NT2/D1 (cell line): ENCODE data around the gene KNL1.

Source experiments
- DNase-seq: peaks from one replicate; pipeline ENCODE4 v3.0.0-alpha.2; 2011; ENCODE audit warnings: low read depth, low spot score
- H3K27me3 ChIP-seq: 2 replicates; pipeline ENCODE4 v1.6.0; 2011; ENCODE audit warnings: mild to moderate bottlenecking; ENCODE audit not compliant: insufficient read length, insufficient read depth
- H3K36me3 ChIP-seq: 2 replicates; pipeline ENCODE4 v1.6.1; 2011; ENCODE audit warnings: mild to moderate bottlenecking, low read length, mixed read lengths; ENCODE audit not compliant: insufficient read depth, insufficient read length
- H3K4me1 ChIP-seq: 2 replicates; pipeline ENCODE4 v1.5.1; 2011; ENCODE audit not compliant: insufficient read depth, insufficient read length
- H3K4me3 ChIP-seq: 2 replicates; pipeline ENCODE4 v1.5.1; 2011; ENCODE audit warnings: low read depth; ENCODE audit not compliant: insufficient read length
- H3K9ac ChIP-seq: 2 replicates; pipeline ENCODE4 v1.6.0; 2011; ENCODE audit warnings: low read depth; ENCODE audit not compliant: insufficient read length
- H3K9me3 ChIP-seq: 2 replicates; pipeline ENCODE4 v1.5.1; 2011; ENCODE audit warnings: mild to moderate bottlenecking, low read length; ENCODE audit not compliant: insufficient read depth
- SUZ12 ChIP-seq: IDR thresholded peaks from 2 replicates; pipeline ENCODE4 v1.6.1; 2011; ENCODE audit not compliant: insufficient read length, insufficient read depth; ENCODE audit errors: extremely low read depth
- YY1 ChIP-seq: IDR thresholded peaks from 2 replicates; pipeline ENCODE4 v1.6.1; 2011; ENCODE audit not compliant: insufficient read length, insufficient read depth
- ZNF274 ChIP-seq: IDR thresholded peaks from 2 replicates; pipeline ENCODE4 v1.6.1; 2011; ENCODE audit warnings: mild to moderate bottlenecking, low read depth, low read length

Gene KNL1

GRCh38 chr15:40598672-40599071 is 4.6 kb downstream of the KNL1 start:
- Histone ChIP-seq H3K27me3 (no peaks in the 10 kb centered on the region), H3K36me3 (no peaks in the 10 kb centered on the region), H3K4me3 (no peak overlapping the region), H3K9ac (no peak overlapping the region), H3K9me3 (no peaks in the 10 kb centered on the region), H3K4me1 (no peaks in the 10 kb centered on the region)
- TF ChIP-seq SUZ12 (no peak), YY1 (no peak), ZNF274 (no peak)
- DNase-seq: no peak

- no peak for DNase-seq
- H3K4me1 ChIP-seq: no peaks in the 10 kb centered on the region
- no peak overlapping the region for H3K4me3 ChIP-seq
- H3K9ac ChIP-seq: no peak overlapping the region
- peaks cover 8% of the 10 kb centered on the region for H3K36me3 ChIP-seq
- no peaks in the 10 kb centered on the region for H3K9me3 ChIP-seq
- no peak for TF ChIP-seq ZNF274
- TF ChIP-seq SUZ12: no peak
- no peak for TF ChIP-seq YY1
- H3K27me3 ChIP-seq: no peaks in the 10 kb centered on the region
These were observed 6.9 kb downstream of the KNL1 start for GRCh38 chr15:40600956-40601355.

GRCh38 chr15:40603935-40604334 is 9.9 kb downstream of the KNL1 start:
- H3K4me3 ChIP-seq: no peak overlapping the region
- TF ChIP-seq SUZ12: no peak
- TF ChIP-seq ZNF274: no peak
- peaks cover 12% of the 10 kb centered on the region for H3K36me3 ChIP-seq
- no peaks in the 10 kb centered on the region for H3K4me1 ChIP-seq
- DNase-seq: no peak
- no peaks in the 10 kb centered on the region for H3K9me3 ChIP-seq
- no peak overlapping the region for H3K9ac ChIP-seq
- H3K27me3 ChIP-seq: no peaks in the 10 kb centered on the region

GRCh38 chr15:40613080-40613479 is 19.0 kb downstream of the KNL1 start:
- TF ChIP-seq YY1 (no peak), SUZ12 (no peak), ZNF274 (no peak)
- H3K9me3 ChIP-seq: no peaks in the 10 kb centered on the region
- peaks cover 28% of the 10 kb centered on the region for H3K36me3 ChIP-seq

GRCh38 chr15:40618023-40618422 is 24.0 kb downstream of the KNL1 start:
- no peak for DNase-seq
- no peak overlapping the region for H3K9ac ChIP-seq
- no peak overlapping the region for H3K4me3 ChIP-seq
- TF ChIP-seq ZNF274 (no peak), YY1 (no peak), SUZ12 (no peak)
- no peaks in the 10 kb centered on the region for H3K27me3 ChIP-seq
- H3K9me3 ChIP-seq: no peaks in the 10 kb centered on the region
- H3K36me3 ChIP-seq: peaks cover 31% of the 10 kb centered on the region
- H3K4me1 ChIP-seq: no peaks in the 10 kb centered on the region

More at GRCh38 chr15:40613080-40613479, 19.0 kb downstream of the KNL1 start:
- no peak overlapping the region for H3K4me3 ChIP-seq
- H3K4me1 ChIP-seq: no peaks in the 10 kb centered on the region
- H3K27me3 ChIP-seq: no peaks in the 10 kb centered on the region
- no peak overlapping the region for H3K9ac ChIP-seq
- no peak for DNase-seq

- peaks cover 30% of the 10 kb centered on the region for H3K36me3 ChIP-seq
- H3K4me3 ChIP-seq: no peak overlapping the region
- no peaks in the 10 kb centered on the region for H3K4me1 ChIP-seq
- H3K9me3 ChIP-seq: no peaks in the 10 kb centered on the region
- no peaks in the 10 kb centered on the region for H3K27me3 ChIP-seq
- TF ChIP-seq YY1 (no peak), SUZ12 (no peak), ZNF274 (no peak)
- H3K9ac ChIP-seq: no peak overlapping the region
- no peak for DNase-seq
These were observed 24.9 kb downstream of the KNL1 start for GRCh38 chr15:40618906-40619305.

- Histone ChIP-seq H3K27me3 (no peaks in the 10 kb centered on the region), H3K36me3 (peaks cover 42% of the 10 kb centered on the region), H3K9me3 (no peaks in the 10 kb centered on the region), H3K4me1 (no peaks in the 10 kb centered on the region), H3K4me3 (no peak overlapping the region), H3K9ac (no peak overlapping the region)
- TF ChIP-seq SUZ12 (no peak), YY1 (no peak), ZNF274 (no peak)
- DNase-seq: no peak
These were observed 29.3 kb downstream of the KNL1 start for GRCh38 chr15:40623361-40623760.

GRCh38 chr15:40630313-40630712 is 36.3 kb downstream of the KNL1 start:
- Histone ChIP-seq H3K9ac (no peak overlapping the region), H3K4me3 (no peak overlapping the region), H3K4me1 (no peaks in the 10 kb centered on the region), H3K36me3 (peaks cover 40% of the 10 kb centered on the region), H3K9me3 (no peaks in the 10 kb centered on the region), H3K27me3 (no peaks in the 10 kb centered on the region)
- TF ChIP-seq YY1 (no peak), SUZ12 (no peak), ZNF274 (no peak)
- no peak for DNase-seq
